Fibroblast of lung (primary cell): ENCODE measurements around the gene LPIN3. TPM values are rescaled to one million over a fixed set of nuclear protein-coding genes. Genes with fewer than 3 reads are reported as not detected.
A peak's percentile ranks its signal among the peaks of the same experiment; 100 is the strongest.

ENCODE experiments used
- DNase-seq, 2 donors: peaks; one replicate each; pipeline versions ENCODE4 v3.0.0 to v3.0.0-alpha.2; 2010; ENCODE audit warnings: low read depth in 2 of 2
- H2AFZ ChIP-seq: 2 replicates; pipeline ENCODE4 v1.5.1; 2012; ENCODE audit warnings: low read length, control low read depth, inconsistent platforms
- H3K27ac ChIP-seq: 2 replicates; pipeline ENCODE4 v1.5.1; 2011; ENCODE audit warnings: low read length, control low read depth; ENCODE audit not compliant: insufficient read depth
- H3K27me3 ChIP-seq: 2 replicates; pipeline ENCODE4 v1.5.1; 2011; ENCODE audit warnings: mild to moderate bottlenecking, low read length; ENCODE audit not compliant: control insufficient read depth, insufficient read depth
- H3K36me3 ChIP-seq: 2 replicates; pipeline ENCODE4 v1.5.1; 2011; ENCODE audit warnings: low read length; ENCODE audit not compliant: control insufficient read depth, insufficient read depth
- H3K4me1 ChIP-seq: 2 replicates; pipeline ENCODE4 v1.5.1; 2011; ENCODE audit warnings: low read length; ENCODE audit not compliant: control insufficient read depth, insufficient read depth; ENCODE audit errors: extremely low read depth
- H3K4me2 ChIP-seq: 2 replicates; pipeline ENCODE4 v1.5.1; 2011; ENCODE audit warnings: low read length, control low read depth; ENCODE audit not compliant: insufficient read depth; ENCODE audit errors: extremely low read depth
- H3K4me3 ChIP-seq, 4 experiments: fragments of 200-600 bp in 1 of 4; sonication (generic) in 1 of 4; replicated peaks in 1 of 4; 2 replicates each; pipeline ENCODE4 v1.5.1; 2011 to 2016; ENCODE audit warnings: low read length in 4 of 4, low read depth in 3 of 4, mild to moderate bottlenecking in 3 of 4, control low read depth in 2 of 4, inconsistent platforms in 1 of 4, mixed read lengths in 1 of 4; ENCODE audit not compliant: insufficient read depth in 1 of 4; ENCODE audit errors: control extremely low read depth in 1 of 4
- H3K79me2 ChIP-seq: 2 replicates; pipeline ENCODE4 v1.5.1; 2012; ENCODE audit warnings: mild to moderate bottlenecking, low read length, inconsistent platforms; ENCODE audit not compliant: control insufficient read depth, insufficient read depth
- H3K9ac ChIP-seq: 2 replicates; pipeline ENCODE4 v1.5.1; 2011; ENCODE audit warnings: mild to moderate bottlenecking, low read length, control low read depth; ENCODE audit not compliant: insufficient read depth
- H3K9me3 ChIP-seq: 2 replicates; pipeline ENCODE4 v1.5.1; 2012; ENCODE audit warnings: low read depth, low read length; ENCODE audit not compliant: control insufficient read depth, insufficient read depth
- H4K20me1 ChIP-seq: 2 replicates; pipeline ENCODE4 v1.5.1; 2011; ENCODE audit warnings: low read length; ENCODE audit not compliant: control insufficient read depth, insufficient read depth; ENCODE audit errors: extremely low read depth
- CTCF ChIP-seq, 2 donors: IDR thresholded peaks in 1 of 2; conservative IDR thresholded peaks in 1 of 2; 1 replicate in 1 of 2; 2 replicates in 1 of 2; pipeline ENCODE4 v1.5.1; 2011 to 2012; ENCODE audit warnings: low read length in 2 of 2, control low read depth in 1 of 2, inconsistent platforms in 1 of 2, low read depth in 1 of 2, mild to moderate bottlenecking in 1 of 2
- EZH2 ChIP-seq: IDR thresholded peaks from 2 replicates; pipeline ENCODE4 v1.5.1; 2012; ENCODE audit warnings: low read length, control low read depth, mild to moderate bottlenecking; ENCODE audit errors: missing control alignments
- polyA plus RNA-seq, 2 donors: library from polyadenylated mRNA; depleted of rRNA in 1 of 2; stranded (reverse) in 1 of 2; unstranded in 1 of 2; fragments of >200 nt; gene quantifications; 2 replicates each; pipeline ENCODE4 v1.2.1, GENCODE V29; 2011 to 2012; ENCODE audit warnings: missing spikeins in 1 of 2
- total RNA-seq: library from RNA; depleted of rRNA; stranded (reverse); fragments of >200 nt; gene quantifications from 2 replicates; pipeline ENCODE4 v1.2.1, GENCODE V29; 2014

Gene LPIN3
- total and polyA plus RNA-seq, 2 donors (not counting 1 experiment from before 2014, with no cell fraction given) = 4.7 to 5.1 TPM

GRCh38 chr20:41387444-41387851 is 46.8 kb downstream of the LPIN3 start:
- Histone ChIP-seq H2AFZ (no peak overlapping the region), H3K27ac (no peak overlapping the region), H3K9ac (no peak overlapping the region), H3K27me3 (peaks cover 6% of the 10 kb centered on the region), H3K9me3 (no peaks in the 10 kb centered on the region), H3K36me3 (no peaks in the 10 kb centered on the region), H3K4me3 (no peak overlapping the region), H3K4me1 (no peaks in the 10 kb centered on the region), H3K79me2 (no peaks in the 10 kb centered on the region), H4K20me1 (no peaks in the 10 kb centered on the region), H3K4me2 (no peak overlapping the region)
- TF ChIP-seq CTCF (conservative IDR thresholded peaks at IDR 0.05 in 1 of 2, IDR thresholded peaks at IDR 0.05 in 1 of 2; ENCODE audit: low read depth in 1 of 2, low read length in 2 of 2) = peak in 1 of 2 donors; percentile 9
- no peak for TF ChIP-seq EZH2
- no peak for DNase-seq

- Histone ChIP-seq H4K20me1 (no peaks in the 10 kb centered on the region), H3K4me1 (no peaks in the 10 kb centered on the region), H3K36me3 (no peaks in the 10 kb centered on the region), H3K79me2 (no peaks in the 10 kb centered on the region), H3K9me3 (no peaks in the 10 kb centered on the region), H3K9ac (no peak overlapping the region), H3K4me3 (no peak overlapping the region), H2AFZ (no peak overlapping the region), H3K4me2 (no peak overlapping the region), H3K27ac (no peak overlapping the region), H3K27me3 (peaks cover 2% of the 10 kb centered on the region)
- DNase-seq = peak in 1 of 2 donors; percentile 14
- TF ChIP-seq CTCF (conservative IDR thresholded peaks at IDR 0.05 in 1 of 2, IDR thresholded peaks at IDR 0.05 in 1 of 2; ENCODE audit: low read depth in 1 of 2, low read length in 2 of 2) = no peak
- no peak for TF ChIP-seq EZH2
Observed at GRCh38 chr20:41390889-41391288, 50.3 kb downstream of the LPIN3 start.

GRCh38 chr20:41391587-41392001 is 51.0 kb downstream of the LPIN3 start:
- Histone ChIP-seq H3K9me3 (no peaks in the 10 kb centered on the region), H3K9ac (no peak overlapping the region), H3K79me2 (no peaks in the 10 kb centered on the region), H3K27ac (no peak overlapping the region), H3K36me3 (no peaks in the 10 kb centered on the region), H2AFZ (no peak overlapping the region), H4K20me1 (no peaks in the 10 kb centered on the region), H3K27me3 (peaks cover 2% of the 10 kb centered on the region), H3K4me2 (no peak overlapping the region), H3K4me3 (no peak overlapping the region), H3K4me1 (no peaks in the 10 kb centered on the region)
- TF ChIP-seq EZH2 (no peak), CTCF (conservative IDR thresholded peaks at IDR 0.05 in 1 of 2, IDR thresholded peaks at IDR 0.05 in 1 of 2; ENCODE audit: low read depth in 1 of 2, low read length in 2 of 2) (no peak)
- DNase-seq = peak in 1 of 2 donors; percentile 52
